ENCODE measurements around the gene ATF7IP2.

GRCh38 chr16:10383626-10384025, 2.2 kb upstream of the ATF7IP2 start:
- TF ChIP-seq EP300 (IDR thresholded peaks at IDR 0.05) (no peak), POLR2A (IDR thresholded peaks at IDR 0.05) (no peak)
